ENCODE results near the gene UBE4B. TPM values are rescaled to one million over a fixed set of nuclear protein-coding genes. Genes with fewer than 3 reads are reported as not detected.

The UBE4B gene
- total and polyA plus RNA-seq, 2 experiments from 2014 or later: 18.7 to 41.1 TPM

DNA sequence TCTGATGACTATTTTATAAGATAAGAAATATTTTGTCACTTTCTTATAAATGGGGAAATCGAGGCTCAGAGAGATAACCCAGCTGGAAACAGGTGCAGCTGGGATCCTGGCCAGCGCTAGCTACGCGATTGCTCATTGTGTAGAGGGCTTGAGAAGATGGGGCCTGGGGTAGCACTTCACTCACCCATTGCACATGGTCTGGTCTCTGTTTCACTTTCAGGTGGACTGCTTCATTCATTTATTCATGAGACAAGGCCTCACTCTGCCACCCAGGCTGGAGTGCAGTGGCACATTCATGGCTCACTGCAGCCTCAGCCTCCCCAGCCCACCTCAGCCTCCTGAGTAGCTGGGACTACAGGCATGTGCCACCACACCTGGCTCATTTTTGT, 23.8 kb downstream of the UBE4B start:
- H3K9me3 ChIP-seq (ENCODE audit: low read depth): no peaks in the 10 kb centered on the region
- H3K36me3 ChIP-seq (replicated peaks; ENCODE audit: insufficient read depth, low read depth): no peaks in the 10 kb centered on the region
- H3K9me2 ChIP-seq (replicated peaks; ENCODE audit: insufficient read depth): no peaks in the 10 kb centered on the region
- peaks cover 93% of the 10 kb centered on the region for H3K79me2 ChIP-seq
- H3K4me3 ChIP-seq: no peak overlapping the region
- H3K27me3 ChIP-seq: no peaks in the 10 kb centered on the region
- 93% methylated on average over 4 of the region's 4 CpGs for WGBS (ENCODE audit: low lambda C conversion rate, missing lambda C conversion rate)
- H2AFZ ChIP-seq: no peak overlapping the region
- no peak overlapping the region for H3K4me2 ChIP-seq
- no peaks in the 10 kb centered on the region for H3K4me1 ChIP-seq (ENCODE audit: insufficient read depth)
- H3K27ac ChIP-seq: no peak overlapping the region
- H4K20me1 ChIP-seq (ENCODE audit: insufficient read depth, poor library complexity, severe bottlenecking): peaks cover 13% of the 10 kb centered on the region
- no peak for DNase-seq (ENCODE audit: low spot score)
- no peak for TF ChIP-seq EZH2 (IDR thresholded peaks at IDR 0.05; ENCODE audit: borderline replicate concordance)
- TF ChIP-seq CTCF (IDR thresholded peaks at IDR 0.05; ENCODE audit: poor library complexity): no peak
- no peak for TF ChIP-seq EZH2phosphoT487 (IDR thresholded peaks at IDR 0.05; ENCODE audit: low read depth, severe bottlenecking, unreplicated experiment)

DNA sequence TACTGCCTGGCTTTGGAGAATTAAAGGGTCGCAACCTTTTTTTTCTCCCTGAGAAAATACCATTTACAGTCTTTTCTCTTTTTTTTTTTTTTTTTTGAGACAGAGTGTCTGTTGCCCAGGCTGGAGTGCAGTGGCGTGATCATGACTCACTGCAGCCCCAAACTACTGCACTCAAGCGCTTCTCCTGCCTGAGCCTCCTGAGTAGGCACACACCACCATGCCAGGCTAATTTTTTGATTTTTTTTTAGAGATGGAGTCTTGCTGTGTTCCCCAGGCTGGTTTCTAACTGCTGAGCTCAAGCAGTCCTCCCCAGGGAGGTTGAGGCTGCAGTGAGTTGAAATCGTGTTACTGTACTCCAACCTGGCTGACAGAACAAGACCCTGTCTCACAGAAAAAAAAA, 24.6 kb downstream of the UBE4B start:
- no peak overlapping the region for H3K4me3 ChIP-seq
- H3K27ac ChIP-seq: no peak overlapping the region
- TF ChIP-seq EZH2 (IDR thresholded peaks at IDR 0.05; ENCODE audit: borderline replicate concordance) (no peak), EZH2phosphoT487 (IDR thresholded peaks at IDR 0.05; ENCODE audit: low read depth, severe bottlenecking, unreplicated experiment) (no peak), CTCF (IDR thresholded peaks at IDR 0.05; ENCODE audit: poor library complexity) (no peak)
- H3K79me2 ChIP-seq: peaks cover 93% of the 10 kb centered on the region
- H3K4me1 ChIP-seq (ENCODE audit: insufficient read depth): no peaks in the 10 kb centered on the region
- 86% methylated on average over 4 of the region's 4 CpGs for WGBS (ENCODE audit: low lambda C conversion rate, missing lambda C conversion rate)
- DNase-seq (ENCODE audit: low spot score): no peak
- H3K9me2 ChIP-seq (replicated peaks; ENCODE audit: insufficient read depth): no peaks in the 10 kb centered on the region
- H3K36me3 ChIP-seq (replicated peaks; ENCODE audit: insufficient read depth, low read depth): no peaks in the 10 kb centered on the region
- H2AFZ ChIP-seq: no peak overlapping the region
- no peak overlapping the region for H3K4me2 ChIP-seq
- peaks cover 13% of the 10 kb centered on the region for H4K20me1 ChIP-seq (ENCODE audit: insufficient read depth, poor library complexity, severe bottlenecking)
- H3K9me3 ChIP-seq (ENCODE audit: low read depth): no peaks in the 10 kb centered on the region
- no peaks in the 10 kb centered on the region for H3K27me3 ChIP-seq

DNA sequence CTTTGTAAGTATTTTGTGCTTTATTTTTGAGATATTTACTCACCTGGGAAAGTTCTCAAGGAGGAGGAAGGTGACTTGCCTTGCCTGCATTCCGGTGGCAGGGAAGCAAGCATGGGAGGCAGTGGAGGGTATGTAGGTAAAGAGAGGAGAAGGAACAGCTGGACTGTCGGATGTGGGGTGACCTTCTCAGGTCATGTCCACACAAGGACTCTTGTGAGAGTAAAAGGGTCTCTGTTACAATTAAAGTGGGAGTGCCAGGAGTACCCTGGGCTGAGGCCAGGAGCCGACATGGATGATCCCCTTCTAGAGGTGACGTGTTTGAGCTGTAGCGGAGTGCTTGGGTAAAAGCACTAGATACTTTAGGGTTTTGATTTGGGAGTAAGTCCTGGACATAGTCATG, 25.0 kb downstream of the UBE4B start:
- H2AFZ ChIP-seq: no peak overlapping the region
- TF ChIP-seq EZH2phosphoT487 (IDR thresholded peaks at IDR 0.05; ENCODE audit: low read depth, severe bottlenecking, unreplicated experiment) (no peak), EZH2 (IDR thresholded peaks at IDR 0.05; ENCODE audit: borderline replicate concordance) (no peak), CTCF (IDR thresholded peaks at IDR 0.05; ENCODE audit: poor library complexity) (no peak)
- H3K27me3 ChIP-seq: no peaks in the 10 kb centered on the region
- no peaks in the 10 kb centered on the region for H3K9me2 ChIP-seq (replicated peaks; ENCODE audit: insufficient read depth)
- H3K27ac ChIP-seq: no peak overlapping the region
- no peak overlapping the region for H3K4me2 ChIP-seq
- 91% methylated on average over 5 of the region's 5 CpGs for WGBS (ENCODE audit: low lambda C conversion rate, missing lambda C conversion rate)
- H3K4me3 ChIP-seq: no peak overlapping the region
- H3K4me1 ChIP-seq (ENCODE audit: insufficient read depth): no peaks in the 10 kb centered on the region
- DNase-seq (ENCODE audit: low spot score): no peak
- peaks cover 93% of the 10 kb centered on the region for H3K79me2 ChIP-seq
- H3K36me3 ChIP-seq (replicated peaks; ENCODE audit: insufficient read depth, low read depth): no peaks in the 10 kb centered on the region
- no peaks in the 10 kb centered on the region for H3K9me3 ChIP-seq (ENCODE audit: low read depth)
- H4K20me1 ChIP-seq (ENCODE audit: insufficient read depth, poor library complexity, severe bottlenecking): peaks cover 13% of the 10 kb centered on the region

DNA sequence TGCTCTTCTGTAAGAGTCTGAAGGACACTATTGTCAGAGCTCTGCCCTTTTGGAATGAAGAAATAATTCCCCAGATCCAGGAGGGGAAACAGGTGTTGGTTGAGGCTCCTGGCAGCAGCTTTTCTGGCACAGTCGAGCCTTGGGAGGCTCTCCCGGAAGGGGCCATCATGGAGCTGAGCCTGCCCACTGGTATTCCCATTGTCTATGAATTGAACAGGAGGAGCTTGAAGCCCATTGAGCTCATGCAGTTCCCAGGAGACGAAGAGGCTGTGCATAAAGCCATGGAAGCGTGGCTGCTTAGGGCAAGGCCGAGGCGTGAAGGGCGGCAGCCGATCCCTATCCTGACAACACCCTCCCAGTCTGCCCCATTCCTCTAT, 26.6 kb downstream of the UBE4B start:
- Histone ChIP-seq H3K27me3 (no peaks in the 10 kb centered on the region), H3K27ac (no peak overlapping the region), H3K4me2 (no peak overlapping the region), H3K4me1 (ENCODE audit: insufficient read depth) (no peaks in the 10 kb centered on the region), H3K36me3 (replicated peaks; ENCODE audit: insufficient read depth, low read depth) (no peaks in the 10 kb centered on the region), H3K9me3 (ENCODE audit: low read depth) (no peaks in the 10 kb centered on the region), H4K20me1 (ENCODE audit: insufficient read depth, poor library complexity, severe bottlenecking) (peaks cover 13% of the 10 kb centered on the region), H3K79me2 (peaks cover 91% of the 10 kb centered on the region), H3K4me3 (no peak overlapping the region), H3K9me2 (replicated peaks; ENCODE audit: insufficient read depth) (no peaks in the 10 kb centered on the region), H2AFZ (no peak overlapping the region)
- TF ChIP-seq CTCF (IDR thresholded peaks at IDR 0.05; ENCODE audit: poor library complexity) (no peak), EZH2 (IDR thresholded peaks at IDR 0.05; ENCODE audit: borderline replicate concordance) (no peak), EZH2phosphoT487 (IDR thresholded peaks at IDR 0.05; ENCODE audit: low read depth, severe bottlenecking, unreplicated experiment) (no peak)
- no peak for DNase-seq (ENCODE audit: low spot score)
- 96% methylated on average over 8 of the region's 8 CpGs for WGBS (ENCODE audit: low lambda C conversion rate, missing lambda C conversion rate)

All from hepatocyte (in vitro differentiated cells).